ENCODE results near the gene CTIF.

DNA sequence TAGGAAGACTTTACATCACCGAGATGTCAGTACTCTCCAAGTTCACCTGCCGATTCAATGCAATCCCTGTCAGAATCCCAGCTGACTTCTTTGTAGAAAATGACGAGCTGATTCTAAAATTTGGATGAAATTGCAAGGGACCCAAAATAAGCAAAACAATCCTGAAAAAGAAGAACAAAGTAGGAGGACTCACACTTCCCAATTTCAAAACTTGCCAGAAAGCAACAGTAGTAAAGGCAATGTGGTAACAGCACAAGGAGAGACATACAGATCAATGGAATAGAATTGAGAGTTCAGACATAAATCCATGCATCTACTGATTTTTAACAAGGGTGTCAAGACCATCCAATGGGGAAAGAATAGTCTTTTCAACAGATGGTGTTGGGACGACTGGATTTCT, 359.7 kb downstream of the CTIF start:
- TF ChIP-seq EZH2 (IDR thresholded peaks at IDR 0.05; ENCODE audit: low read length, unreplicated experiment) (no peak), EZH2phosphoT487 (IDR thresholded peaks at IDR 0.05; ENCODE audit: borderline replicate concordance, low read length) (no peak)
- TF ChIP-seq, protein P1, sequence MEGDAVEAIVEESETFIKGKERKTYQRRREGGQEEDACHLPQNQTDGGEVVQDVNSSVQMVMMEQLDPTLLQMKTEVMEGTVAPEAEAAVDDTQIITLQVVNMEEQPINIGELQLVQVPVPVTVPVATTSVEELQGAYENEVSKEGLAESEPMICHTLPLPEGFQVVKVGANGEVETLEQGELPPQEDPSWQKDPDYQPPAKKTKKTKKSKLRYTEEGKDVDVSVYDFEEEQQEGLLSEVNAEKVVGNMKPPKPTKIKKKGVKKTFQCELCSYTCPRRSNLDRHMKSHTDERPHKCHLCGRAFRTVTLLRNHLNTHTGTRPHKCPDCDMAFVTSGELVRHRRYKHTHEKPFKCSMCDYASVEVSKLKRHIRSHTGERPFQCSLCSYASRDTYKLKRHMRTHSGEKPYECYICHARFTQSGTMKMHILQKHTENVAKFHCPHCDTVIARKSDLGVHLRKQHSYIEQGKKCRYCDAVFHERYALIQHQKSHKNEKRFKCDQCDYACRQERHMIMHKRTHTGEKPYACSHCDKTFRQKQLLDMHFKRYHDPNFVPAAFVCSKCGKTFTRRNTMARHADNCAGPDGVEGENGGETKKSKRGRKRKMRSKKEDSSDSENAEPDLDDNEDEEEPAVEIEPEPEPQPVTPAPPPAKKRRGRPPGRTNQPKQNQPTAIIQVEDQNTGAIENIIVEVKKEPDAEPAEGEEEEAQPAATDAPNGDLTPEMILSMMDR (conservative IDR thresholded peaks at IDR 0.05; ENCODE audit: low read depth, low read length): no peak
